Testis (tissue), 3 donors: ENCODE data around the gene SLC17A7. TPM values are rescaled to one million over a fixed set of nuclear protein-coding genes. Genes with fewer than 3 reads are reported as not detected.

Experiments
- DNase-seq: peaks from one replicate; pipeline ENCODE4 v3.0.0-alpha.2; 2019
- H3K27ac ChIP-seq, 2 donors: fragments of 200-600 bp; sonication (generic); one replicate each; pipeline ENCODE4 v1.5.1; 2019
- H3K27me3 ChIP-seq: fragments of 200-600 bp; sonication (generic); one replicate; pipeline ENCODE4 v1.5.1; 2019
- H3K36me3 ChIP-seq: fragments of 200-600 bp; sonication (generic); one replicate; pipeline ENCODE4 v1.5.1; 2017; ENCODE audit warnings: low read depth; ENCODE audit errors: missing control alignments
- H3K4me1 ChIP-seq: fragments of 200-600 bp; sonication (generic); one replicate; pipeline ENCODE4 v1.5.1; 2019
- H3K4me3 ChIP-seq, 2 donors: fragments of 200-600 bp; sonication (generic); one replicate each; pipeline ENCODE4 v1.5.1; 2017 to 2019
- H3K9me3 ChIP-seq: fragments of 200-600 bp; sonication (generic); one replicate; pipeline ENCODE4 v1.5.1; 2017
- POLR2A ChIP-seq: fragments of 450-650 bp; IDR thresholded peaks from one replicate; pipeline ENCODE4 v1.6.1; 2017; ENCODE audit warnings: antibody characterized with exemption, mild to moderate bottlenecking, moderate library complexity
- WGBS, 2 donors: methylation state at CpG; one replicate each; pipeline ENCODE4 v1.1.5; 2018; 5-methylcytosine and 5-hydroxymethylcytosine counted together
- intact Hi-C: fragments of 100-400 bp; cut with DNase I; formaldehyde crosslinking; loops from one replicate; pipeline ENCODE4 v1.15.1; 2023; ENCODE audit warnings: low total_unique reads
- polyA plus RNA-seq: library from polyadenylated mRNA; stranded (reverse); fragments of 350-450 nt; fragmentation: Illumina TruSeq; extraction: RNeasy Lipid Tissue Mini Kit (QIAGEN cat#74804); gene quantifications from one replicate; pipeline ENCODE4 v1.2.3, GENCODE V29; 2014; ENCODE audit warnings: low read depth, low replicate concordance; ENCODE audit not compliant: insufficient read depth
- total RNA-seq, 2 donors: library from RNA; depleted of rRNA; stranded (reverse); fragments of >200 nt; gene quantifications; one replicate each; pipeline ENCODE4 v1.2.3, GENCODE V29; 2016
- TF ChIP-seq, protein P1 (sequence below), 3 experiments: fragments of 450-650 bp in 2 of 3; fragments of 200-600 bp in 1 of 3; sonication (generic) in 1 of 3; IDR thresholded peaks; one replicate each; pipeline ENCODE4 v1.5.1; 2016 to 2019; ENCODE audit warnings: antibody characterized with exemption in 3 of 3, mild to moderate bottlenecking in 2 of 3, moderate library complexity in 1 of 3

SLC17A7 gene
- total and polyA plus RNA-seq, 3 donors from 2014 or later: 2.2 to 3.2 (median 2.7) TPM

DNA sequence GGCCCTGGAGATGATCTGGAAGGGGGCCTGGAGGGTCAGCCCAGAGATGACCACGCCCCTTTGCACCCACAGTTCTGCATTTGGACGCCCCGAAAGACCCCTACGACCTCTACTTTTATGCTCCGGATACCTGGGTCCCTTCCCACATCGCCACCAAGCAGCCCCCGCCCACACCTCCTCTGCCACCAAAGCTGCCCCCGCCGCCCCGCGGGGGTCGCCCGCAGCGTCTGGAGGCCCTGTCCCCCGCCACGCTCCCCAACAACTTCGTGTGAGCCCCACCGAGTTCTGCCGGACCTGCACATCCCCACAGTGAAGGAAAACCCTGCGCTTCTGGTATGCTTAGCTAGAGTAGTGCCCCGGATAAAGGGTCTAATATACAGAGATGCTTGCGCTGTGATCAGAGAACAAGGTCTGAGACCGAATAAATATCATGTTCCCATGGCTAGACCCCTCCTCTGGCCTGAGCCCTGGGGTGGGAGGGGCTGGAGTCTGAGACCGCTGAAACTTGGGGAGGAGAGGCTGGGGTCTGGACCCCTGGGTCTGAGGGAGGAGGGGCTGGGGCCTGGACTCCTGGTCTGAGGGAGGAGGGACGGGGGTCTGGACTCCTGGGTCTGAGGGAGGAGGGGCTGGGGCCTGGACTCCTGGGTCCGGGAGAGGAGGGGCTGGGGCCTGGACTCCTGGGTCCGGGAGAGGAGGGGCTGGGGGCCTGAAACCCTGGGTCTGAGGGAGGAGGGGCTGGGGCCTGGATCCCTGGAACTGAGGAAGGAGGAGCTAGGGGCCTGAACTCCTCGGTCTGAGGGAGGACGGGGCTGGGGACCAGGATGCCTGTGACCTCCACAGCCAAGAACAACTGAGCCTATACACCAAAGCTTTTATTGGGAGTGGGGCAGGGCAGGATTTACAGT, 12.5 kb downstream of the SLC17A7 start:
- DNase-seq: no peak
- Histone ChIP-seq H3K27me3 (peaks cover 4% of the 10 kb centered on the region), H3K4me1 (peaks cover 14% of the 10 kb centered on the region), H3K9me3 (no peaks in the 10 kb centered on the region), H3K36me3 (no peaks in the 10 kb centered on the region), H3K4me3 (peak overlapping the region in 1 of 2 donors; percentile 20), H3K27ac (no peak overlapping the region)
- intact Hi-C loops: no loop called here
- no peak for TF ChIP-seq POLR2A
- TF ChIP-seq, protein P1, sequence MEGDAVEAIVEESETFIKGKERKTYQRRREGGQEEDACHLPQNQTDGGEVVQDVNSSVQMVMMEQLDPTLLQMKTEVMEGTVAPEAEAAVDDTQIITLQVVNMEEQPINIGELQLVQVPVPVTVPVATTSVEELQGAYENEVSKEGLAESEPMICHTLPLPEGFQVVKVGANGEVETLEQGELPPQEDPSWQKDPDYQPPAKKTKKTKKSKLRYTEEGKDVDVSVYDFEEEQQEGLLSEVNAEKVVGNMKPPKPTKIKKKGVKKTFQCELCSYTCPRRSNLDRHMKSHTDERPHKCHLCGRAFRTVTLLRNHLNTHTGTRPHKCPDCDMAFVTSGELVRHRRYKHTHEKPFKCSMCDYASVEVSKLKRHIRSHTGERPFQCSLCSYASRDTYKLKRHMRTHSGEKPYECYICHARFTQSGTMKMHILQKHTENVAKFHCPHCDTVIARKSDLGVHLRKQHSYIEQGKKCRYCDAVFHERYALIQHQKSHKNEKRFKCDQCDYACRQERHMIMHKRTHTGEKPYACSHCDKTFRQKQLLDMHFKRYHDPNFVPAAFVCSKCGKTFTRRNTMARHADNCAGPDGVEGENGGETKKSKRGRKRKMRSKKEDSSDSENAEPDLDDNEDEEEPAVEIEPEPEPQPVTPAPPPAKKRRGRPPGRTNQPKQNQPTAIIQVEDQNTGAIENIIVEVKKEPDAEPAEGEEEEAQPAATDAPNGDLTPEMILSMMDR (IDR thresholded peaks at IDR 0.05): no peak
- WGBS, 2 donors: 8 to 16% methylated on average over 12 to 27 of the region's 29 CpGs

GRCh38 chr19:49427855-49428546, 13.3 kb downstream of the SLC17A7 start:
- DNase-seq: no peak
- intact Hi-C loops: no loop called here
- H3K36me3 ChIP-seq: no peaks in the 10 kb centered on the region
- H3K27ac ChIP-seq: no peak overlapping the region
- WGBS, 2 donors: 2% methylated on average over 27 to 44 of the region's 45 CpGs
- H3K27me3 ChIP-seq: peaks cover 4% of the 10 kb centered on the region
- peak overlapping the region in 1 of 2 donors; percentile 20 for H3K4me3 ChIP-seq
- TF ChIP-seq, protein P1 (IDR thresholded peaks at IDR 0.05): no peak
- no peak for TF ChIP-seq POLR2A
- peaks cover 22% of the 10 kb centered on the region for H3K4me1 ChIP-seq
- H3K9me3 ChIP-seq: no peaks in the 10 kb centered on the region

GRCh38 chr19:49427339-49427738, 14.0 kb downstream of the SLC17A7 start:
- Histone ChIP-seq H3K27ac (no peak overlapping the region), H3K36me3 (no peaks in the 10 kb centered on the region), H3K9me3 (no peaks in the 10 kb centered on the region), H3K4me3 (no peak overlapping the region), H3K27me3 (peaks cover 4% of the 10 kb centered on the region), H3K4me1 (peaks cover 29% of the 10 kb centered on the region)
- intact Hi-C loops: no loop called here
- 41 to 42% methylated on average over 6 to 11 of the region's 12 CpGs for WGBS, 2 donors
- no peak for DNase-seq
- no peak for TF ChIP-seq POLR2A
- TF ChIP-seq, protein P1 (IDR thresholded peaks at IDR 0.05): no peak

DNA sequence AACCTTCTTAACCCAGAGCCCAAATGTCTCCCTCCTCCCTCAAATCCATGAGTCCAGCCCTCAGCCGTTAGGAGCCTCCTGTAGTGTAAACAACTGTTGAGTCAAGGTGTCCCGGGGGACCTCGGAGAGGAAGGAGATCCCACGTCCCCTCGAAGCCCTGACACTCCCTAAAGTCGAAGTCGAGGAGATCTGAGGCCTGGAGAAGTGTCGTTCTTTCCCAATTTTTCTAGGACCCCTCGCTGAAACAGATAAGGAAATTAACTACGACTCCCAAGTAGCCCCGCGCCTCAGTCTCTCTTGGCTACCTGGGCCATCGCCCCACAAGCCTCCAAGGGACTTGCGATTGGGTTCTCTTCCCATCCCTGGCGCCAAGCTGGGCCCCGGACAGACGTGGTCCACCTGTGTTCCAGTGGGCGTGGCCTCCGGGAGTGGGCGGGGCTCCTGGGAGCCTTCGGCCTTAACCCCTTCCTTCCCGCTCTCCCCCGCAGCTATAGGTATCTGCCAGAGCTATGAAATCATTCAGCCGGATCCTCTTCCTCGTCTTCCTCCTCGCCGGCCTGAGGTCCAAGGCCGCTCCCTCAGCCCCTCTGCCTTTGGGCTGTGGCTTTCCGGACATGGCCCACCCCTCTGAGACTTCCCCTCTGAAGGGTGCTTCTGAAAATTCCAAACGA, 15.3 kb downstream of the SLC17A7 start:
- Histone ChIP-seq H3K4me1 (peaks cover 35% of the 10 kb centered on the region), H3K36me3 (no peaks in the 10 kb centered on the region), H3K27ac (no peak overlapping the region), H3K4me3 (no peak overlapping the region), H3K27me3 (peaks cover 4% of the 10 kb centered on the region), H3K9me3 (no peaks in the 10 kb centered on the region)
- DNase-seq: peak; percentile 50
- WGBS, 2 donors: 4 to 5% methylated on average over 22 to 30 of the region's 30 CpGs
- intact Hi-C loops: no loop called here
- TF ChIP-seq, protein P1 (IDR thresholded peaks at IDR 0.05): no peak
- no peak for TF ChIP-seq POLR2A
